22Rv1 (cell line): ENCODE measurements around the gene UNC5B.
A peak's percentile ranks its signal among the peaks of the same experiment; 100 is the strongest.

ENCODE experiments used
- H3K27ac ChIP-seq: fragments of 450-650 bp; 2 replicates; pipeline ENCODE4 v1.5.1; 2017
- ZFX ChIP-seq: fragments of 450-650 bp; IDR thresholded peaks from 2 replicates; pipeline ENCODE4 v1.6.1; 2017; ENCODE audit warnings: antibody characterized with exemption, borderline replicate concordance
- TF ChIP-seq, protein P1 (sequence below): fragments of 450-650 bp; IDR thresholded peaks from 2 replicates; pipeline ENCODE4 v1.5.1; 2017; ENCODE audit warnings: mild to moderate bottlenecking

UNC5B gene

DNA sequence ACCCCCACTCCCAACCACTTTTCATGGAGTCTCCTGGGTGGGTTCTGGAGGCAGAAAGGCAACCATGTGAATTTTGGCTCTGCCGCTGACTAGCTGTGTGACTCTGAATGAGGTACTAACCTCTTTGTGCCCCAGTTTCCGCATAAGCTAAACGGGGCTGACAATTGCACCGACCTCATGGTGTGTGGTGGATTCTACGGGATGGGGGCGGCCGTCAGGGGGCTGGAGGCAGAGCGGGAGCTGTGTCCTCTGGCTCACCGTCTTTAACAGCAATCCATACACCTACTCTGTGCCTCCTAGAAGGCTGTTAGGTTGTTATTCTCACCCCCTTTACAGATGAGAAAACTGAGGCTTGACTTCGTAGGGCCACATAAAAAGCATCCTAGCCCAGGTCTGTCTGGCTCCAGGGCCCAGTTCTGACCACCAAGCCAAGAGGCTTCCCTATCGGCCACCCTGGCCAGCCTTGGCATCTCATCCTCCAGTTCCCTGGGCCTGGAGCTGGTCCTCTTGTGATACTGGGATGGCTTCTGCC is 102.4 kb downstream of the UNC5B start:
- TF ChIP-seq, protein P1, sequence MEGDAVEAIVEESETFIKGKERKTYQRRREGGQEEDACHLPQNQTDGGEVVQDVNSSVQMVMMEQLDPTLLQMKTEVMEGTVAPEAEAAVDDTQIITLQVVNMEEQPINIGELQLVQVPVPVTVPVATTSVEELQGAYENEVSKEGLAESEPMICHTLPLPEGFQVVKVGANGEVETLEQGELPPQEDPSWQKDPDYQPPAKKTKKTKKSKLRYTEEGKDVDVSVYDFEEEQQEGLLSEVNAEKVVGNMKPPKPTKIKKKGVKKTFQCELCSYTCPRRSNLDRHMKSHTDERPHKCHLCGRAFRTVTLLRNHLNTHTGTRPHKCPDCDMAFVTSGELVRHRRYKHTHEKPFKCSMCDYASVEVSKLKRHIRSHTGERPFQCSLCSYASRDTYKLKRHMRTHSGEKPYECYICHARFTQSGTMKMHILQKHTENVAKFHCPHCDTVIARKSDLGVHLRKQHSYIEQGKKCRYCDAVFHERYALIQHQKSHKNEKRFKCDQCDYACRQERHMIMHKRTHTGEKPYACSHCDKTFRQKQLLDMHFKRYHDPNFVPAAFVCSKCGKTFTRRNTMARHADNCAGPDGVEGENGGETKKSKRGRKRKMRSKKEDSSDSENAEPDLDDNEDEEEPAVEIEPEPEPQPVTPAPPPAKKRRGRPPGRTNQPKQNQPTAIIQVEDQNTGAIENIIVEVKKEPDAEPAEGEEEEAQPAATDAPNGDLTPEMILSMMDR: no peak
- H3K27ac ChIP-seq: no peak overlapping the region

GRCh38 chr10:71316056-71316785 is 103.9 kb downstream of the UNC5B start:
- no peak overlapping the region for H3K27ac ChIP-seq
- TF ChIP-seq, protein P1: no peak
- TF ChIP-seq ZFX: no peak

DNA sequence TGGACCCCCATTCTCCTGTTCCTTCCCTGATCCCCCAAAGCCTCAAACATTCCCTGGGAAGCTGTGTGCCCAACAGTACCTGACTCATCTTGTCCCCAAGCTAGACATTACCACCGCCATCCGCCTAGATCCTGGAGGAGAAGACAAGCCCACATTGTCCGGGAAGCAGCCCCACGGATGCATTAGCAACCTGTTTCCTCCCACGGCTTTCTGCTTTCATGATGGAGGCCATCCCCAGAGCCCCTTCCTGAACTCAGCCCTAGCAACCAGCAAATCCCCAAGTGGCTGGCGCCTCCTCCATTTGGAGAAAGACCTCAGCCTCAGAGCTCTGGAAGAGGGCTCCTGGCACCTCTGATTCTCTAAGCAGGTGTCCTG is 104.4 kb downstream of the UNC5B start:
- TF ChIP-seq ZFX: no peak
- TF ChIP-seq, protein P1: no peak

GRCh38 chr10:71317739-71318138 is 105.4 kb downstream of the UNC5B start:
- no peak for TF ChIP-seq ZFX
- TF ChIP-seq, protein P1: no peak
- H3K27ac ChIP-seq: no peak overlapping the region

More for the DNA sequence above, 104.4 kb downstream of the UNC5B start:
- no peak overlapping the region for H3K27ac ChIP-seq

- peak within 1 kb of the TSS; percentile 56 for H3K27ac ChIP-seq
- no peak for TF ChIP-seq ZFX
- TF ChIP-seq, protein P1: peak; percentile 87
These were observed 106.9 kb downstream of the UNC5B start, which contains the start of gene SLC29A3 for GRCh38 chr10:71319042-71319799. Gene SLC29A3 (plus strand): TSS chr10:71319259. CDS start chr10:71319310, 51 bp downstream.

- TF ChIP-seq, protein P1: peak; percentile 46
- no peak for TF ChIP-seq ZFX
- peak overlapping the region; percentile 56; the same call in 1 of the 2 replicates for H3K27ac ChIP-seq
These were observed 107.5 kb downstream of the UNC5B start for GRCh38 chr10:71319800-71320392.

- TF ChIP-seq ZFX: no peak
- TF ChIP-seq, protein P1: no peak
- H3K27ac ChIP-seq: no peak overlapping the region
These were observed 108.2 kb downstream of the UNC5B start for GRCh38 chr10:71320592-71320991.
